H4 (cell line): Measurements from ENCODE around the gene NPAS3. TPM values are rescaled to one million over a fixed set of nuclear protein-coding genes. Genes with fewer than 3 reads are reported as not detected.
A peak's percentile ranks its signal among the peaks of the same experiment; 100 is the strongest.

Experiments used
- DNase-seq: peaks from one replicate; pipeline ENCODE4 v3.0.0-alpha.2; 2015; ENCODE audit warnings: low spot score
- total RNA-seq: library from RNA; depleted of rRNA; stranded (reverse); fragments of >200 nt; shearing (Covaris generic); gene quantifications from 2 replicates; pipeline ENCODE4 v1.2.3, GENCODE V29; 2014

Gene NPAS3
- total RNA-seq, 1 experiment from 2014 or later: 2.6 TPM

- DNase-seq: no peak
These were observed 392.7 kb downstream of the NPAS3 start for GRCh38 chr14:33331176-33331949.

GRCh38 chr14:33332497-33332896, 393.8 kb downstream of the NPAS3 start:
- DNase-seq: no peak

DNA sequence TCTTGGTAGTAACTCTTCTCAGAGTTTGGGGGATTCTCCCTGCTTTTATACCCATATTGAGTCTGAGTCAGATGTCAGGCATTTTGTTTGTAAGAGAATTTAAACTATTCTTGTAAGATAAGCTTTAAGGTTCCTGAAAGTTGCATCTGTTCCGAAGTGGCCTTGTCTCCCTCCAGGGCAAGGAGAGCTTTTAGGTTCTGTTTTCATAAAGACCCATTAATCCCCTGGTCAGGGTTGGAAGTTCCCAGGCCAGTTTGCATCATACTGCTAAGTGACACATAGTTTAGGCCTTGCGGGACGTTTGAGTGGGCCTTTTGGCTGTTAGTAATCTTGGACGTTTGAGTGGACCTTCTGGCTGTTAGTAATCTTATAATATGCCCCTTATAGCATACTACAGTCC, 396.7 kb downstream of the NPAS3 start:
- no peak for DNase-seq

- DNase-seq: no peak
These were observed 403.8 kb downstream of the NPAS3 start for GRCh38 chr14:33342299-33342974.

DNA sequence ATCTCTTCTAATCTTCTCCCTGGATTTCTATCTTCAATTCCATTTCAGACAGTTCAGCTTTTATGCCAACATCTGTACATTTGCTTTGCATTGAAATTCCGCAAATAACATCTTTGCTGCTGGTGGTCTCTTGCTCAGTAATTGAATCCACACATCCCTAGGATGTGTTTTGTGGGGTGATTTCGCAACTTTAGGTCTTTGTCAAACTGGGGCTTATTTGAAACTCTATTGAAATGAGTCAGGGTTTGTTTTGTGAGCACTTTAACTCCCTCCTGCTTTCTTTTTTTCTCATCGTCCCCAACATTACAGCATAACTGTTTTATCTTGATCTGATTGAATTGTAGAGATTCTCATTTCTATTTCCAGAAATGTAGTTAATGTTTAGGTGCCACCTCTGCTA, 404.3 kb downstream of the NPAS3 start:
- no peak for DNase-seq

DNA sequence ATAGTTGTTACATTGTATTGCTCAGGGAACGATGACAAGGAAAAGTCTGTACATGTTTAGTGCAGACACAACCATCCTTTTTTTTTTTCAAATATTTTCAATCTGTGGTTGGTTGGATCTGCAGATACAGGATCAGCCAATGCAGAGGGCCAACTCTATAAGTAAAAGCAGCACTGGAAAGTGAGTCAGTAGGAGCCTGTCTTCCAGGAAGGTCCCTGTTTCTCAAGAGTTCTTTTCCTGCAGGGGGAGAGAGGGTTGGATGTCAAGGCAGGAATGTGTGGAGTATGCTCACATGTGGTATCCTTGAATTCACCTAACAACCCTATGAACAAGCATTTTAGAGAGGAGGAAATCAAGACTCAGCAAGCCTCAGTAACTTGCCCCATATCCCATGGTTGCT, 409.1 kb downstream of the NPAS3 start:
- DNase-seq: no peak

- no peak for DNase-seq
These were observed 409.8 kb downstream of the NPAS3 start for GRCh38 chr14:33348510-33348909.

GRCh38 chr14:33349871-33350270, 411.2 kb downstream of the NPAS3 start:
- no peak for DNase-seq

DNA sequence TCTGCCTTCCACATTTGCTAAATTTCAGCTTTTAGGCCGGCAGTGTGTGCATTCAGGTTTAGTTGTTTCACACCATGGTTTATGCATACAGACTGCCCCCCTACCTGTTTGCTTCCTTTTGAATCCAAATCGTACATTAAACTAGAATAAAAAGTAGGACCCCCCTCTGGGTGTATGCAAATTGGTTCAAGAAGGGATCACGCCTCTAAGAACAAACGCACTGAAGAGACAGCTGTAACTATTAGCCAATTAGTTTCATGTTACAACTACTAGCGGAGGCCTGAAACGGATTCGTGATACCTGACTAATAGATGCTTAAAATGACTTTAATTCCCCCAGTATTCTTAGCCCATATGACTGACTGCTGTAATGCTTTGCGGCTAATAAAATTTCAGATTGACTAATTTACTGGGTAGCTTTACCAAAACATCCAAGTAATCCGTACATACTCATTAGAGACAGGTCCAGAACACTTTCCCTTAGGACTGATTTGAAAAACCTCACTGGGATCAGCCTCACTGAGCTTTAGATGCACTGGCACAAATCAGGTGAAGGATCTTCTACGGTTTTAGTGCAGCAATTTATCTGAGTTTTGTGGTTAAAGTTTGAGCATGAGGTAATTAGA, 411.8 kb downstream of the NPAS3 start:
- DNase-seq: no peak

- DNase-seq: no peak
These were observed 414.1 kb downstream of the NPAS3 start for GRCh38 chr14:33352821-33353220.

DNA sequence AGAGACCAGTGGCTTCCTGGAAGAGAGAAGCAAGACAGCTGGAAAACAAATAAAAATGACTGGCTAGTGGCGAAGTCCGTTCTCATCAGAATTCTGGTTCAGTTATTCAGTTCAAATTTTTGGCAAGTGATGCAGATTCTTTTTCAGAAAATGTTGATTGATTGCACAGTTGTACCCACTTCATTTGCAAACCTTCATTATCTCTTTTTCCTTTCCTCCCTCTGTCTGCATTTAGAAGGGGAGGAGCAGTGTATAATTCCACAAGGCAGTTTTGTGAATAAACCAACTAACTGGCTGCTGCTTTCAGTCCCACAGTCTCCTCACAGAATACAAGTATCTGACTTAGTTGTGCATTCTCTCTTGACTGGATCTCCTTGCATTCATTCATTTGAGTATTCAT, 417.5 kb downstream of the NPAS3 start:
- no peak for DNase-seq

DNA sequence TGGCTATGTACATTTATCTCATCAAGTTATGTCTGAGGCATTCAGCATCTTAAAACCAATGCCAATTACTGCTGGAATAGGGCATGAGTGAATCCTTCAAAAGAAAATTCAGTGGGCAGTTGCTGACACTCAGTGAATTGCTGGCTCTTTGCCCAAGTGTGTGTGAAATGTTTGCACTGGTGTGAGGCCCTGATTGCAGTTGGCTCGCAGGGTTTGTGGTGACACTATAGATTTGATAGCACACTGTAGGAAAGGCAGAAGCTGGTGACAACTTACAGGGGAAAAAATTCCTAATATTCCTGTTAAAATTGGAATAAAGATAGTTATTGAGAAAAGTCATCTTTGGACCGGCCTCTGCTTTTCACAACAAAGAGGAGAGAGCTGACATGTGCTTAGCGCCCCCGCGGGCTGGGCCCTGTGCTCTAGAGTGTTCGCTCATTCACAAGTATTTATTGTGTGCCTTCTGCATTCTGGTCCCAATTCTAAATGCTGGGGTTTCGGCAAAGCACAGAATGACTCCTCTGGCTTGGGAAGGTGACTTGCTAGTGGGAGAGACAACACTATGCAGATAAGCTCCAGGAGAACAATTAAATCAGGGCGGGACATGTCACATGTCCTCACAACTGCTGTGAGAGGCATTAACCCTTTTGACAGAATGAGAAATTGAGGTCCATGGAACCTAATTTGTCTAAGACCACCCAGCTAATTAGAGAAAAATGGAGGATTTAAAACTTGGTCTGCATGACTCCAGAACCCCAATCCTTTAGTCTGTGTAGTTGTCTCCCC, 418.7 kb downstream of the NPAS3 start:
- no peak for DNase-seq

DNA sequence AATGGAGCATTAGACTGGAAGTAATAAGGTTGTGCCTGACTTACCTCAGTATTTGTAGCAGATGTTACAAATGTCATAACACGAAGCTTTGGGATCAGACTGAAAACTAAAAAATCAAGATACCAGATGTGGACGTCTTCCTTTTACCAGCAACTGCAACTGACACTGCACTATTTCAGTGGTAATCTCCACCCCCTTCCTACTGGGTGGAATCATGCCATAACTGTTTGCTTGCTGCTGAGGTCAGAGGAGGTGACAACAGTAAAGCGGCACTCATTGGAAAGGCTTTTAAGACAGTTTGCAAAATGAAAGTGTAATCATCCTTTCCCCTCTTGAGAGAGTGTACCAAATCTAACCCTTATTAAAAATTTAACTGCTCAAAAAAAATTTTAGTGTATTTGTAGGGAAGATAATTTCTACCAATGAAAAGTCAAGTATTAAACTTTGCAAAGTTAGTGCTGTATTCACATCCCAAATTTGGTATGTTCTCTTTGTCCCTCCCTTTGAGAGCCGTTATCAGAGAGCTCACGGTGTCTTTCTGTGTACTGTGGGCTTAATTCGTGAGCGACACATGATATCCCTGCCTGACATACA, 420.7 kb downstream of the NPAS3 start:
- DNase-seq: no peak

- DNase-seq: no peak
These were observed 424.3 kb downstream of the NPAS3 start for GRCh38 chr14:33362934-33363333.

DNA sequence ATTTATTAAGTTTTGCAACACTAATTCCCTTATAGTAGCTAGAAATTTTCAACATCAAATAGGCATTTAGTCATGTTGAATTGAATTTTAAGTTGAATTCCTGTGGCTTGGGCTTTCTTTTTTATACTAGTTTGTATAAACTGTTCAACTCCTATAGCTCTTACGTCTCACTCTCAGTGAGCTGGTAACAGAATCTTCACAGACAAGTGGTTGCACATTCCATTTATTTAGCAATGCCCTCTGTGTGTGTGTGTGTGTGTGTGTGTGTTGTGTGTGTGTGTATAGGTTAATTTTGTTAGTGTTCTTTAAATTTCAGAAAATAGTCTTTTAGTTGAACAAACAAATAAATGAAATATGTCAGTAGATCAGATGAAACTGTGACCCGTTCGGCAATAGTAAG, 425.0 kb downstream of the NPAS3 start:
- DNase-seq: peak; percentile 29

DNA sequence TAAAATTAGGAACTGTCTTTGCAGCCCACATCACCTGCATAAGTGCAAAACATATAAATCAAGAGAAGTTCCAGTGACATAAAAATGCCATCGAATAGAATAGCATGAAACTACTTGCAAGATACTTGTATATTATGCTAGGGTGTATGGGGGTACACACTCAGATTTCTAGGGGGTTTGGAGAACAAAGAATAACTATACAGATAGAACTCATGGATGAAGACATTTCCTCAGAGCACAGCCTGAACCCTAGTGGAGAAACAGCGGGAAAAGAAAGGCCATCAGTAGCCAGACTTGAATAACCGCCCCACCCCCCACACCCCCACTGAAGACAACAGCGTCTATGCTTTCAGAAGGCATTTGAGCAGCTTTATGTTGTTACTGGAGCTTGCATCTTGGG, 425.8 kb downstream of the NPAS3 start:
- DNase-seq: no peak

GRCh38 chr14:33369041-33369440, 430.4 kb downstream of the NPAS3 start:
- DNase-seq: no peak

GRCh38 chr14:33369972-33370371, 431.3 kb downstream of the NPAS3 start:
- DNase-seq: no peak

- no peak for DNase-seq
These were observed 431.7 kb downstream of the NPAS3 start for GRCh38 chr14:33370426-33370825.

- DNase-seq: no peak
These were observed 436.5 kb downstream of the NPAS3 start for GRCh38 chr14:33375196-33375595.

- DNase-seq: no peak
These were observed 437.1 kb downstream of the NPAS3 start for GRCh38 chr14:33375786-33376185.

GRCh38 chr14:33376510-33376909, 437.8 kb downstream of the NPAS3 start:
- DNase-seq: no peak
